ENCODE measurements around the gene AHNAK. TPM values are rescaled to one million over a fixed set of nuclear protein-coding genes. Genes with fewer than 3 reads are reported as not detected.

Gene AHNAK
- total and polyA plus RNA-seq, 2 of the 8 experiments (the other 6 are each of a cell fraction or from before 2014, with no cell fraction given), result 2.0 to 5.8 TPM

DNA sequence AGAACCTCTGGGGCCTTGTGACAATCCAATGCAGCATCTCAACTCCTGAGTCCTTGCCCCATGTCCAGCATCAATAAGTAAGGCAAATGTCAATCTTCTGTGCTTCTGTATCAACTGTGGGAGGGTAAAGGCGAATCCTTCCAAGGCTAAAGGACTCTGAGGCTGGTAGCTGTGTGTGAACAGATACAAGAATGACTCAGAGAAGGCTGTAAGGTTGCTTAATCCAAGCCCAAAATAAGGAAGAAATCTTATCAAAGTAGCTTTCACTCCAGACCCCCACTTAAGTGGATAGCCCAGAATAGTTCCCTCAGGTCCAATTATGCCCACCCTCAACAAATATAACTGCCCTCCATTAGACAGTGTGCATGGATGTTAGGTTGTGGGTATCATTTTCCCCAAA lies 155.9 kb downstream of the AHNAK start:
- TF ChIP-seq SAP30 (IDR thresholded peaks at IDR 0.05; ENCODE audit: insufficient read depth, insufficient replicate concordance, low read length) (no peak), SP1 (IDR thresholded peaks at IDR 0.05; ENCODE audit: low read depth, low read length) (no peak)
- FAIRE-seq (no peak), DNase-seq (ENCODE audit: low read depth in 1 of 2, low spot score in 2 of 2) (no peak)
- Histone ChIP-seq H3K56ac (replicated peaks; ENCODE audit: insufficient read length, low read depth, low read length) (no peak overlapping the region), H3K36me3 (ENCODE audit: control insufficient read depth in 2 of 4, insufficient read depth in 4 of 4, low read length in 3 of 4) (no peaks in the 10 kb centered on the region), H2AFZ (ENCODE audit: low read length) (no peak overlapping the region), H2BK20ac (ENCODE audit: low read length) (no peak overlapping the region), H3K4me1 (replicated peaks in 1 of 4; ENCODE audit: control insufficient read depth in 3 of 4, insufficient read depth in 4 of 4, low read length in 3 of 4) (peaks cover 3 to 4% (median 3%) of the 10 kb centered on the region in 4 experiments; a peak in 5 of 7 replicates), H2BK120ac (replicated peaks; ENCODE audit: low read depth, low read length) (no peak overlapping the region), H3K4me3 (ENCODE audit: extremely low read depth in 1 of 4, insufficient read depth in 2 of 4, low read depth in 3 of 4, low read length in 4 of 4) (no peak overlapping the region), H2BK5ac (ENCODE audit: low read depth, low read length) (no peak overlapping the region), H3K18ac (ENCODE audit: extremely low read depth, low read length) (no peak overlapping the region), H2AK5ac (ENCODE audit: low read depth, low read length) (no peak overlapping the region), H2BK12ac (ENCODE audit: low read depth, low read length) (no peak overlapping the region), H4K91ac (replicated peaks; ENCODE audit: insufficient read length, low read length) (no peak overlapping the region), H3K9me3 (ENCODE audit: insufficient read depth in 2 of 2, low read depth in 1 of 2, low read length in 1 of 2) (no peaks in the 10 kb centered on the region), H3K27me3 (replicated peaks in 1 of 4; ENCODE audit: control insufficient read depth in 3 of 4, extremely low read depth in 1 of 4, insufficient read depth in 3 of 4, low read length in 3 of 4) (no peaks in the 10 kb centered on the region), H3K27ac (ENCODE audit: low read depth, low read length) (no peak overlapping the region), H3K4ac (replicated peaks; ENCODE audit: insufficient read length, low read depth, low read length) (no peak overlapping the region), H4K5ac (ENCODE audit: insufficient read length, low read depth, low read length) (no peak overlapping the region), H3K9ac (replicated peaks in 1 of 4; ENCODE audit: extremely low read depth in 1 of 4, low read depth in 3 of 4, low read length in 3 of 4) (no peak overlapping the region; a peak in 1 of 7 replicates), H4K8ac (ENCODE audit: extremely low read depth, insufficient read depth, low read length) (no peak overlapping the region), H3K14ac (ENCODE audit: insufficient read length) (no peak overlapping the region), H3K23me2 (ENCODE audit: low read depth, low read length) (no peaks in the 10 kb centered on the region), H2BK15ac (ENCODE audit: low read length) (no peak overlapping the region), H3K79me2 (ENCODE audit: control insufficient read depth in 1 of 2, insufficient read depth in 2 of 2, low read length in 2 of 2) (no peaks in the 10 kb centered on the region), H3K79me1 (ENCODE audit: low read depth, low read length) (no peaks in the 10 kb centered on the region), H4K20me1 (replicated peaks in 1 of 2; ENCODE audit: control insufficient read depth in 1 of 2, insufficient read depth in 2 of 2, low read length in 2 of 2) (no peaks in the 10 kb centered on the region), H3K23ac (ENCODE audit: insufficient read length) (no peak overlapping the region), H3K4me2 (ENCODE audit: insufficient read depth in 1 of 2, low read depth in 2 of 2, low read length in 2 of 2) (no peak overlapping the region)
- CTCF ChIA-PET (ENCODE audit: partially characterized antibody), result interaction anchor here (0.5 to 8.6 kb wide), 15 partner anchors 9 to 274 kb away, joined by 3 to 113 read pairs (median 4); partner anchors contain the start of gene SCGB1A1
- 89% methylated on average over 1 of the region's 1 CpG; no CpG with 5 or more reads in 1 of the 2 experiments for WGBS, 2 experiments (ENCODE audit: extremely low coverage in 1 of 2, insufficient coverage in 1 of 2, insufficient read length in 1 of 2, insufficient replicate concordance in 2 of 2, low coverage in 1 of 2, low lambda C conversion rate in 2 of 2, missing lambda C conversion rate in 1 of 2)
- POLR2A ChIA-PET (ENCODE audit: partially characterized antibody), result interaction anchor here (0.6 kb wide), 1 partner anchor 133 kb away, joined by 3 read pairs; no protein-coding TSS in a partner anchor
